Activated T-cell treated with anti-CD3 and anti-CD28 coated beads for 4 hours (primary cell): ENCODE results near the gene FCGBP.
A peak's percentile ranks its signal among the peaks of the same experiment; 100 is the strongest.
"Not testable (repeated sequence)": the region's sequence is repeated elsewhere in the genome, so short reads cannot be mapped to it uniquely, and the experiment has no call there.

Experiments
- DNase-seq: peaks from one replicate; pipeline ENCODE4 v3.0.0-alpha.2; 2020

Gene FCGBP

DNA sequence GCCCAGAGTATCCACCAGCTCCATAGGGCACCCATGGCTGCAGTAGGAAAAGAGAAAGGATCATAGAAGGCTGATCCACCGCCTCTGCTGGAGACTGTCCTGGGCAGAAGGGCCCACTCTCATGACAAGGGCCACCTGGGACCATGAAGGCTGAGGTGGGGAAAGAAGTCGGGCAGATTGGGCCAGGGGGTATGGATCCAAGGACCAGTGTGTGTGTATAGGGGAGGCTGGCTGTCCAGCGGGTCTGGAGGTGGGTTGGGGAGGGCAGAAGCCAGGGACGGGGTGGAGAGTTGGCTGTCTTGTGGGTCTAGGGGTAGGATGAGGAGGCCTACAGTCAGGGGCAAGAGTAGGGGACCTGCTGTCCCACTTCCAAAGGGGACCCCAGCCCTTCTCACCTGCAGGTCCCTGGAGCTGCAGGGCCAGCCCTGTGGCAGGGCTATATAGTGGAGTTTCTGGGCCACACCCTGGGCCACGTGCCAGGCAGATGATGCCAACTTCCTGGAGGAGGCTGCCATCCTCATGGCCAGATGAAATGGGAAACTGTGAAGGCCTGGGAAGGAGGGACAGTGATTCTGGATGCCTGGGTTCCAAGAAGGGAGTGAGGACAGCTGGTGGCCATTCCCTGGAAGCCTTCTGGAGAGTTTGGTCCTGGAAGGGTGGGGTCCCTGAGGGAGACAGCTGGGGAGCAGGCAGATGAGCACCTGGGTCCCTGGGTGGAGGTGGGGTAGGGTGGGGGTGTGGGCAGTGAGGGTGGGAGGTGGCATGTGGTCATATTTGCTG lies at the start of gene FCGBP:
FCGBP (minus strand) TSS at position 51 of the 780 bp plus-strand sequence.
- no peak for DNase-seq

DNA sequence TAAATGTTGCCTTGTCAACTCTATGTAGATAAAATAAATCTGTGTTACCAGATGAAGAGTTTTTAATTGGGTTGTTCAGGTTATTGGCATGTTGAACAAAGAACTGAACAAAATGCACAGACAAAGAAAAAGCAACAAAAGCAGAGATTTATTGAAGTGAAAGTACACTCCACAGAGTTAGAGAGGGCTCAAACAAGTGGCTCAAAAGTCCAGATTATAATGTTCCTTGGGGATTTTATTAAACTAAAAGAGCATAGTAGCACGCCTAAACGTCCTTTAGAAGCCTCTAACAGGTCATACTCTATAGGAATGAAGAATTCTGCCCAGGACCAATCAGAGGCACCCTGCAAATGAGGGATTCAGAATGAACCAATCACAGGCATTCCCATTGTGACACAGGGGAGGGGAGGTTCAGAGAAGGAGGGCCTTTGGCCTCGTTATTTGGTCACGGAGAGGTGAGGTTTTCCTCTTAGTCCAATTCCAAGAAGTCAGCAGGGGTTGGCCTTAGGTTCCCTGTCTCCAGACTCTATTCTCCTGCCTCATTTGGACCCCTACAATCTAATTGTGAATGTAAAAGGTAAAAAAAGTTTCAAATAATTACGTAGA lies 49.4 kb upstream of the FCGBP start:
- DNase-seq = no peak

DNA sequence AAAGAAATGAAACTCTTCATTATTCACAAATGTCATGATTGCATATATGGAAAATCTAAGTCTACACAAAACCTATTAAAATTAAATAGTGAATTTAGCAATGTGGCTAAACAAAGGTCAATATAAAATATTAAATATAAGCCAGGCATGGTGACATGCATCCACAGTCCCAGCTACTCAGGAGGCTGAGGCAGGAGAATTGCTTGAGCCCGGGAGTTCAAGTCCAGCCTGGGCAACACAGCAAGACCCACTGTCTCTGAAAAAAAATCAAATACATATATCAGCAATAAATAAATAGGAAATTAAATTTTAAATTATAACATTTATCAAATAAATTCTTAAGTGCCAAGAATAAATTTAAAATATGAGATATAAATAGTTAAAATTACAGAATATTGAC lies 48.4 kb upstream of the FCGBP start:
- DNase-seq = no peak

DNA sequence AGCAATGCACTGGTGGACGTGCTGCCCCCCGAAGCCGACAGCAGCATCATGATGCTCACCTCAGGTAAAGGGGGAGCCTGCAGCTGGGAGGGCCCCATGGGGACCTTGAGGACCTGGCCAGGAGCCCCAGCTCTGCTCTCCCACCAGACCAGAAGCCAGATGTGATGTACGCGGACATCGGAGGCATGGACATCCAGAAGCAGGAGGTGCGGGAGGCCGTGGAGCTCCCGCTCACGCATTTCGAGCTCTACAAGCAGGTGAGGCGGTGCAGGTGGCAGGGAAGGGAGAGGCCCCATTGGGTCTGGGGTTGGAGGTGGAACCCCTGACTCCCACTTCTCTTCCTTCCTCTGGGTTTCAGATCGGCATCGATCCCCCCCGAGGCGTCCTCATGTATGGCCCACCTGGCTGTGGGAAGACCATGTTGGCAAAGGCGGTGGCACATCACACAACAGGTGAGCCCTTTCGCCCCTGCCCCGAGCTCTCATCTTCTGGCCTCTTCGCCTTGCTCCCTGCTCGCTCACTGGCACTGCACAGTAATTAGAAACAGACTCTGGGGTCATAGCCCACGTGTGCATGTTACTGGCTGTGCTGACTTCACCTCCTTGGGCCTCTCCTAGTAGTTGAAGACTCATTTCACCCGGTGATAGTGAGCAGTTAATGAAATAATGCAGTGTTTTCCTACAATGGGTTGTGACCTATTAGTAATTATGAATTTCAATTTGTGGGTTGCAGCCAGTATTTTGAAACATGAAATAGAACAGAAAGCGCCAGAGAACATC lies 40.1 kb upstream of the FCGBP start:
- DNase-seq = no peak

DNA sequence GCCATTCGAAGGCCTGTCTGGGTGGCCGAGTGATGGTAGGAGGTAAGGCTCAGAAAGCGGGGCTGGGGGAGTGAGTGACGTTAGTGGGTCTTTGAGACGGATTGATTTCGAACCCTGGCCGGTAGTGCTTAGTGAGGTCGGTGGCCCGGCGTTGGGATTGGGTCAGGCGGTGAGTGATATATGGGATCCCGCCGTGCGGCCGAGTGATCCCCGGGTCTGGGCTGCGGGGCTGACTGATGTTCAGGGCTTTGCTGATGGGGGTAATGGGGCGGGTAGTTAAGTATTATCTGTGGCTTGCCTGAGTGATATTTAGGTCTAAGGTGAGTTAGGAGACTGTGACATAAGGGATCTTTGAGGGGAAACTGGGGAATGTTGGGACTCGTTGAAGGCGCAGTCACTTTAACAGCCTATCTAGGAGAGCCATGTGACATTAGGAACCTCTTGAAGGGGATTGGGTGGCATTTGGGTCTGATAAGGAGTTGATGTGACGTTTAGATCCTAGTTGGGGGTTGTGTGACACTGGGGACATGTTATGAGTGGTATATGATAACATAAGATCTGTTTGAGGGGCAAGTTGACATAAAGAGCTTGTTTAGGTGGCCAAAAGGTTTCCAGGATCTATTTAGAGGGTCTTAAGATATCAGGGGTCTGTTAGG lies 37.1 kb upstream of the FCGBP start:
- no peak for DNase-seq

DNA sequence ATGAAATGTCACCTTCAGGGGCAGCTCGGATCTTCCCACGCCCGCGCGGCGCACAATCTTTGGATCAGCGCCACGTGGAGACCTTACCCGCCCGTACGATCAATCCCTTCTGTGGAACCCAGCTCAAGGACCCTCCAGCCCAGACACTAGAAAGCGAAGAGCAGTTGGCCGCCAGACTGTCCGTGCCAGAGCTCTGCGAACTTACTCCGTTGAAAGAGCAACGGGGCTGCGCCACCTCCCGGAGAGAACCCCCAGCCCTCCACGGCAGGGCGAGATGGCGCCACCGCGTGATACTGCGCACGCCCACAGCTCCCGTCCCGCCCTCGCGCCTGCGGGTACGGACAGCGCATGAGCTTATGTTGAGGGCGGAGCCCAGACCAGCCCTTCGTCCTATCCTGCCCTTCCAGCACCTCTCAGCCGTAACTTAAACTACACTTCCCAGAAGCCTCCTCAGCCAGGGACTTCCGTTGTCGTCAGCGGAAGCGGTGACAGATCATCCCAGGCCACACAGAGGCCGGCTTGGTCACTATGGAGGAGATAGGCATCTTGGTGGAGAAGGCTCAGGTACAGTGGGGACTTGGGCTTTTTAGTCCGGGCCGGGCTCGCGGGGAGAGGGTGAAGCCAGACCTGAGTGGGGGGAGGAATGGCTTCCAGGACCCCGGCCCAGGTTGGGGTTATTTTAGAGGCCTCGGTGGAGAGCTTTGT lies 36.4 kb upstream of the FCGBP start, which contains the start of gene PSMC4:
PSMC4 (plus strand) TSS at position 491 of the 705 bp plus-strand sequence; CDS start at position 529, 38 bp downstream.
- peak; percentile 97 for DNase-seq

DNA sequence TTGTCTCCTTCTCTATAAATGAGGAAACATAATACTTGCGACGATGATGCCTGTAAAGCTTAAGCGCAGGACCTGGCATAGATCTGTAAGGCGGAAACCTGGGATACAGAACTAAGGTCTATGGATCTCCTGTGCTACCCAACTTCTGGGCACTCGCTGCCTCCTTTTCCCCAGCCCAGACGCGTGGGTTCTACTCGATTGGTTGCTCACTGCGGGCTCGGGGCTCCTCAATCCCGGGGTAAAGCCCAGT lies 35.9 kb upstream of the FCGBP start:
- no peak for DNase-seq

DNA sequence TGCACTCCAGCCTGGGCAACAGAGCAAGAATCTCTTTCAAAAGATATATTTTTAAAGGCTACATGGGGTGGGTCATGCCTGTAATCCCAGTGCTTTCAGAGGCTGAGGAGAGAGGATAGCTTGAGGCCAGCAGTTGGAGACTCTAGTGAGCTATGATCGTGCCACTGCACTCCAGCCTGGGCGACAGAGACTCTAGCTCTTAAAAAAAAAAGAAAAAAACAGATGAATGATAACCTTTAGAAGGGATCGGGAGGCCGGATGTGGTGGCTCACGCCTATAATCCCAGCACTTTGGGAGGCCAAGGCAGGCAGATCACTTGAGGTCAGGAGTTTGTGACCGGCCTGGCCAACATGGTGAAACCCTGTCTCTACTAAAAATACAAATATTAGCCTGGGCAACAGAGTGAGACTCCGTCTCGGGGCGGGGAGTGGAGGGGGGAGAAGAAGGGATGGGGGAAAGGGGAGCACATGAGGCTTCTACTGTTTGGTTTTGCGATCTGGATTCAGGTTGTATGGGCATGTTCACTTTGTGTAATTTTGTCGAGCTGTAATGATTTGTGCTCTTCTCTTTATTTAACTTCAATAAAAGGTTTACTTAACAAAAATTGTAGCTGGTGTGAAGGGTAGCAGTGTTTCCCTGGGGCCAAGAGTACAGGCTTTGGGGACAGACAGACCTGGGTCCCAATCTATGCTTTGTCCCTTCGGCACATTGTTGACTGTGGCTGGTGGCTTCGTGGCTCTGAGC lies 35.4 kb upstream of the FCGBP start:
- DNase-seq = no peak

DNA sequence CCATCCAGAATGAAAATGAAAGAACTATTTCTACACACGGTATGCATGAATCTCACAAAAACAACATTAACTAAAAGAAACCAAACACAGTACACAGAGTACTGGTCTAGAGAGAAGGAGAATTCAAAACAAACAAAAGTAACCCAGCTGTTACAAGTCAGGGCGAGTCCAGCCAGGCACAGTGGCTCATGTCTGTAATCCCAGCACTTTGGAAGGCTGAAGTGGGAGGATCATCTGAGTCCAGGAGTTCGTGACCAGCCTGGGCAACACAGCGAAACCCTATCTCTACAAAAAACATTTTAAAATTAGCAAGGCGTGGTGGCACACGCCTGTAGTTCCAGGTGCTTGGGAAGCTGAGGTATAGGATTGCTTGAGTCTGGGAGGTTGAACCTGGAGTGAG lies 34.8 kb upstream of the FCGBP start:
- DNase-seq = no peak

DNA sequence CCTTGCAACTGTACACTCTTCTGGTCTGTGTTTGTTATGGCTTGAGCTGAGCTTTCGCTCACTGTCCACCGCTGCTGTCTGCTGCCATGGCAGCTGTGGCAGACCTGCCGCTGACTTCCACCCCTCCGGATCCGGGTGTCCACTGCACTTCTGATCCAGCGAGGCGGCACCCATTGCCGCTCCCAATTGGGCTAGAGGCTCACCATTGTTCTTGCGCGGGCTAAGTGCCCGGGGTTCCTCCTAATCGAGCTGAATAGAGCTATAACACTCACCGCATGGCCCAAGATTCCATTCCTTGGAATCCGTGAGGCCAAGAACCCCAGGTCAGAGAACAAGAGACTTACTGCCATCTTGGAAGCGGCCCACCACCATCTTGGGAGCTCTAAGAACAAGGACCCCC lies 34.4 kb upstream of the FCGBP start:
- DNase-seq = no peak

DNA sequence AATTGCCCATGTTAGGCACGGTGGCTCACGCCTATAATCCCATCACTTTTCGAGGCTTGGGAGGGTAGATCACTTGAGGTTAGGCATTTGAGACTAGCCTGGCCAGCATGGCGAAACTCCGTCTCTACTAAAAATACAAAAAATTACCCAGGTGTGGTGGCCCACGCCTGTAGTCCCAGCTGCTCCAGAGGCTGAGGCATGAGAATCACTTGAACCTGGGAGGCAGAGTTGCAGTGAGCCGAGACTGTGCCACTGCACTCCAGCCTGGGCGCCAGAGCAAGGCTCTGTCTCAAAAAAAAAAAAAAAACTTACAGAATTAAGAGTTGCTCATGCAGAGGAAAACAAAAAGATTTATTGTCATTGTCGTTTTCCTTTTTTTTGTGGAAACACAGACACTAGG lies 33.1 kb upstream of the FCGBP start:
- DNase-seq = no peak

DNA sequence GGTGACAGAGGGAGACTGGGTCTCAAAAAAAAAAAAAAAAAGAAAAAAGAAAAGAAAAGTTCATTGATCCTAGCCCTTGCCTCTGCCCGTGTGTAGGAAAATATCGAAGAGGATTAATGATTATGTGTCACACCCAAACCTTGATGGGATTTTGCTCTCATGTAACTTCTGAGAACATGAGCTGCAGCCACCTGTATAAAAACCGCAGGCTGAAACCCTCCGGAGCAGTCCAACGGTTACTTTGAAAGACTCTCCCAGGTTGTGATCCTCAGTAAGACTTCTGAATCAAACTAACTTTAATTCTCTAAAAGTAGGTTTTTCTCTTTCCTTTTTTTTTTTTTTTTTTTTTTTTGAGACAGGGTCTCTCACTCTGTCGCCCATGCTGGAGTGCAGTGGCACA lies 32.2 kb upstream of the FCGBP start:
- no peak for DNase-seq

DNA sequence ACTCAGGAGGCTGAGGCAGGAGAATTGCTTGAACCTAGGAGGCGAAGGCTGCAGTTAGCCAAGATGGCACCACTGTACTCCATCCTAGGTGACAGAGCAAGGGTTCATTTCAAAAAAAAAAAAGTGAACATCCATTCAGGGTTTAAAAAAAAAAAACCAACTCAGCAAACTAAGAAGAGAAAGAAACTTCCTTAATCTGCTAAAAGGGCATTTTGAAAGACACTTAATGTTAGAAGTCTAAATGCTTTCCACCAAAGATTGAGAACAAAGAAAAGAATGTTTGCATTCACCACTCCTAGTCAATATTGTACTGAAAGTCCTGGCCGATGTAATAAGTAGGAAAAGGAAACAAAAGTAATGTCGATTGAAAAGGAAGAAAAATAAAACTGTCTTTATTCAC lies 29.5 kb upstream of the FCGBP start:
- no peak for DNase-seq

DNA sequence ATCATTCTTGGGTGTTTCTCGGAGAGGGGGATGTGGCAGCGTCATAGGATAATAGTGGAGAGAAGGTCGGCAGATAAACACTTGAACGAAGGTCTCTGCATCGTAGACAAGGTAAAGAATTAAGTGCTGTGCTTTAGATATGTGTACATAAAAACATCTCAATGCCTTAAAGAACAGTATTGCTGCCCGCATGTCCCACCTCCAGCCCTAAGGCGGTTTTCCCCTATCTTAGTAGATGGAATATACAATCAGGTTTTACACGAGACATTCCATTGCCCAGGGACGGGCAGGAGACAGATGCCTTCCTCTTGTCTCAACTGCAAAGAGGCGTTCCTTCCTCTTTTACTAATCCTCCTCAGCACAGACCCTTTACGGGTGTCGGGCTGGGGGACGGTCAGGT lies 25.0 kb upstream of the FCGBP start:
- not testable (repeated sequence) for DNase-seq

DNA sequence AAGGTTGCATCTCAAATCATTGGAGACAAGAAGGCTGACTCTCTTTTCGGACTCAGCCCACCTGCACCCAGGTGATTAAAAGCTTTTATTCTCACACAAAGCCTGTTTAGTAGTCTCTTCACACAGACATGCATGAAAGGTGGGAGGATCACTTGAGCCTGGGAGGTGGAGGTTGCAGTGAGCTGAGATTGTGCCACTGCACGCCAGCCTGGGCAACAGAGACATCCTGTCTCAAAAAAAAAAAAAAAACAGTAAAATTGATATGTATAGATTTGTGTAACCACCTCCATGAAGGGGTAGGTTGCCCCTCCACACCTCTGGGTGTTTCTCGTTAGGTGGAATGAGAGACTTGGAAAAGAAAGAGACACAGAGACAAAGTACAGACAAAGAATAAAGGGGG lies 24.5 kb upstream of the FCGBP start:
- DNase-seq = not testable (repeated sequence)

DNA sequence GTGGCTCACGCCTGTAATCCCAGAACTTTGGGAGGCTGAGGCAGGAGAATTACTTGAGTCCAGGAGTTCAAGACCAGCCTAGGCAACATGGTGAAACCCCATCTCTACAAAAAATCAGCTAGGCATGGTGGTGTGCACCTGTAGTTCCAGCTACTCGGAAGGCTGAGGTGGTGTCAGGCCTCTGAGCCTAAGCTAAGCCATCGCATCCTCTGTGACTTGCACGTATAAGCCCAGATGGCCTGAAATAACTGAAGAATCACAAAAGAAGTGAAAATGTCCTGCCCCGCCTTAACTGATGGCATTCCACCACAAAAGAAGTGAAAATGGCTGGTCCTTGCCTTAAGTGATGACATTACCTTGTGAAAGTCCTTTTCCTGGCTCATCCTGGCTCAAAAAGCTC lies 23.5 kb upstream of the FCGBP start:
- not testable (repeated sequence) for DNase-seq

DNA sequence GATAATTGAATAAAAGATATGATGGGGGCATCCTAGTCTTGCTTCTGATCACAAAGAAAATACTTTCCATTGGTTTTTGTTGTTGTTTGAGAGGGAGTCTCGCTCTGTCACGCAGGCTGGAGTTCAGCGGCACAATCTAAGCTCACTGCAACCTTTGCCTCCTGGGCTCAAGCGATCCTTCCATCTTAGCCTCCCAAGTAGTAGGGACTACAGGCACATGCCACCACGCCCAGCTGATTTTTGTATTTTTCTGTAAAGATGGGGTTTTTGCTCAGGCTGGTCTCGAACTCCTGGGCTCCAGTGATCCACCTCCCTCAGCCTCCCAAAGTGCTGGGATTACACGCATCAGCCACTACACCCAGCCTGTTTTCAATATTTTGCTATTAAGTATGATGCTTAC lies 19.5 kb upstream of the FCGBP start:
- no peak for DNase-seq

DNA sequence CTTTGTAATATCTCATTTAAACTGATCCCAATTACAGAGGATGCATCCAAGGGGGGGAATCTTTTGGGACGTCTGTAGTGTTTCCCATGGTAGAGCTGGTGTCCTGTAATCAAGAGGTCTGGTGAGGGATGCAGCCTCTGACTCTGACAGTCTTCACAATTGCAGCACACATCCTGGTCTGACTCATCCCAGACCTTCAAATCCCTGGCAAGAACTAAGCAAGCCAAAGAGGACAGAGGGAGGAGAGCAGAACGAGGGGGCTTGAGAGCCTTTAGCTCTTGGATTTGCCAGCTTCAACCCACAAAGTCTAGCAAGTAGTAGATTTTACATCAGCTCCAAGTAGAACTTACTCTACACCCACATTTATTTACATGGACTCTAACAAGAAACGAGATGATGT lies 17.3 kb upstream of the FCGBP start:
- DNase-seq = no peak

DNA sequence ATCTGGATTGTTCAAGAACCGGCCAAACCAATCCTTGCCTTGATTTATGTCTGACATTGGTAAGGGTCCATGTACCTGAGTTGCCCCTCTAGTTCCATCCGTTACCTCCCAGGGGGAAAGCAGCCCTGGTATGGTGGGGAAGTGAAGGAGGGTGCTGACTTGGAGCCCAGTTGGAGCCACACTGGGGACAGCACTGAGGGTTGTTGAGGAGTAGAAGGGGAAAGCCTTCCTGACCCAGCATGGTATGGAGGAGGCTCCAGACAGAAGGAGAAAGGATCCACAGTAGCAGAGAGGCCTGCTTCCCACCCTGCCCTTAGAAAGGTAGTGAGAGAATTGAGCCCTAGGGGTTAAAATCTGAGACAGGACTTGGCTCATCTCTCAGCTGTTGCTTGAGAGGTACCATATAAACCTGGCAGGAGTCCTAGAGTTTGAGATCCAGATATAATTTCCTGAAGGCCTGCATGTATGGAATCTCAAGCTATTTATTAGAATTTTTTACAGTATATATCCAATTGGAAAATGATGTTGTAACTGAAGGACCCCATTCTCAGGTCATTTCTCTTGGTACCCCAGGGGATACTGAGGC lies 16.7 kb upstream of the FCGBP start:
- no peak for DNase-seq

DNA sequence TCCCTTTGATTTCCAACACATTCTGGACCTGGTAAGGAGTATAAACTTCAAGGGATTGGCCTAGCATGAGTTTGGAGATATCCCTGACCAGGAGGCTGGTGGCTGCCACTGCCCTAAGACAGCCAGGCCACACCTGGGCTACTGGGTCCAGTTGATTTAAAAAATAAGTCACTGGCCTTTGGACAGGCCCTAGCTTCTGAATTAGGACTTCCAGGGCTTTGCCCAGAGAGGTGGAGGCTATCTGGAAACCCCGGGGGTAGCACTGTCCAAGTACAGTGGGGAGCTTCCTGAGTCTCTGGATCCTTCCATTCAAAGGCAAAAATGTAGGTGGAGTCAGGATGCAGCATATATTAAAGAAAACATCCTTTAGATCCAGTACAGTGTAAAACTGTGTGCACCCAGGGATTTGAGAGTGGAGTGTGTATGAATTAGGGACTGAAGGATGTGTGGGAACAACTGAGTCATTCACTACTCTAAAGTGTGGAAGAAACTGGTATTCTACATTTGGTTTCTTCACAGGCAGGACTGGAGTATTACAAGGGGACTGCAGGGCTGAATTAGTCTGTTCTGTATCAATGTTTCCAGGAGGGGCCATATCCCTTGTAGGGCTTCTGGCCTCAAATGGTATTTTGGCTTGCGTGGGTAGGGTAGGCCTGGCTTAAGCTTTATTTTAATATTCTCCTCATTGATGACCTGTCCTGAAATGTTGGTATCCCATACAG lies 14.8 kb upstream of the FCGBP start:
- no peak for DNase-seq

DNA sequence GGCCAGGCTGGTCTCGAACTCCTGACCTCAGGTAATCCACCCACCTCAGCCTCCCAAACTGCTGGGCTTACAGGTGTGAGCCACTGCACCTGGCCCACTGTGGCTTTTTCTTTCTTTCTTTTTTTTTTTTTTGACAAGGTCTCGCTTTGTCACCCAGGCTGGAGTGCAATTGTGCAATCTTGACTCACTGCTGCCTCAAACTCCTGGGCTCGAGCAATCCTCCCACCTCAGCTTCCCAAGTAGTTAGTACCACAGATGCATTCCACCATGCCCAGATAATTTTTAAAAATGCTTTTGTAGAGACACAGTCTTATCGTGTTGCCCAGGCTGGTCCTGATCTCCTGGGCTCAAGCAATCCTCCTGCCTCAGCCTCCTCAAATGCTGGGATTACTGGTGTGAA lies 12.1 kb upstream of the FCGBP start:
- DNase-seq = no peak
